OCI-M2 (cell line): Measurements from ENCODE around the gene SH3GL1.

Source experiments
- DNase-seq: peaks from one replicate; lab custom pipeline; 2025; ENCODE audit not compliant: unreplicated experiment; lab: John Stamatoyannopoulos, UW

SH3GL1 gene

GRCh38 chr19:4399812-4400134 is 574 bp downstream of the SH3GL1 start:
- no peak for DNase-seq

- DNase-seq, result no peak
Measured at GRCh38 chr19:4396949-4397783, 3.2 kb downstream of the SH3GL1 start.

GRCh38 chr19:4393947-4394590 is 6.3 kb downstream of the SH3GL1 start:
- DNase-seq, result no peak

- DNase-seq, result no peak
Measured at GRCh38 chr19:4391701-4392483, 8.5 kb downstream of the SH3GL1 start.

GRCh38 chr19:4391306-4391693 is 9.0 kb downstream of the SH3GL1 start:
- no peak for DNase-seq

- no peak for DNase-seq
Measured at GRCh38 chr19:4390567-4391305, 9.6 kb downstream of the SH3GL1 start.

- no peak for DNase-seq
Measured at GRCh38 chr19:4390017-4390566, 10.3 kb downstream of the SH3GL1 start.

GRCh38 chr19:4389511-4390016 is 10.8 kb downstream of the SH3GL1 start:
- DNase-seq, result no peak

- DNase-seq, result no peak
Measured at GRCh38 chr19:4389064-4389375, 11.3 kb downstream of the SH3GL1 start.

- DNase-seq, result no peak
Measured at GRCh38 chr19:4388337-4389063, 11.8 kb downstream of the SH3GL1 start.

GRCh38 chr19:4386041-4386782 is 14.1 kb downstream of the SH3GL1 start:
- no peak for DNase-seq

GRCh38 chr19:4385291-4386040 is 14.9 kb downstream of the SH3GL1 start:
- no peak for DNase-seq

- no peak for DNase-seq
Measured at GRCh38 chr19:4380254-4380727, 20.1 kb downstream of the SH3GL1 start.

- DNase-seq, result no peak
Measured at GRCh38 chr19:4379383-4380253, 20.7 kb downstream of the SH3GL1 start.

- DNase-seq, result no peak
Measured at GRCh38 chr19:4378886-4379285, 21.5 kb downstream of the SH3GL1 start.

GRCh38 chr19:4376991-4377781 is 23.2 kb downstream of the SH3GL1 start:
- DNase-seq, result no peak

GRCh38 chr19:4376671-4376990 is 23.7 kb downstream of the SH3GL1 start:
- no peak for DNase-seq
